ENCODE results near the gene DAPK1.

DNA sequence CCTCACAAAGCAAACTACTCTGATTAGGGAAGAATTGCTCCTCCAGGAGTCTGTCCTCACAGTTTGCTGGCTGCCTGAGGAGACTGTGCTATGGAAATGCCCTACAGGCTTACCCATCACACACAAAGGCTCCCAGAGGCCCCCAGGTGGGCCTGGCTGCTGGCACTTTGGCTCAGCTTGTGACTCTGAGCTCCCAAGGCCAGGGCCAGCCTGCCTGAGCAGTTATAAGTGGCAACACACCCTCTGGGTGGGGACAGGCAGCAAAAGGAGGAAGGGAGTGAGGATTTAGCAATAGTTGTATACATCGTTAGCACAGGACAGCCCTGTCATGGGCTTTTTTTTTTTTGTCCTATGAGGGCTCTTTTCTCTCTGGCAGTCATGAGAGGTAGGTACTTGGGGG is 103.5 kb downstream of the DAPK1 start:
- TF ChIP-seq TCF4 (CRISPR knock-in tag; IDR thresholded peaks at IDR 0.05; ENCODE audit: borderline replicate concordance) = no peak
- TF ChIP-seq PPARA (CRISPR knock-in tag; IDR thresholded peaks at IDR 0.05; ENCODE audit: borderline replicate concordance) = no peak
- no peak for TF ChIP-seq ZFP30 (CRISPR knock-in tag; IDR thresholded peaks at IDR 0.05)
- TF ChIP-seq, protein P1, sequence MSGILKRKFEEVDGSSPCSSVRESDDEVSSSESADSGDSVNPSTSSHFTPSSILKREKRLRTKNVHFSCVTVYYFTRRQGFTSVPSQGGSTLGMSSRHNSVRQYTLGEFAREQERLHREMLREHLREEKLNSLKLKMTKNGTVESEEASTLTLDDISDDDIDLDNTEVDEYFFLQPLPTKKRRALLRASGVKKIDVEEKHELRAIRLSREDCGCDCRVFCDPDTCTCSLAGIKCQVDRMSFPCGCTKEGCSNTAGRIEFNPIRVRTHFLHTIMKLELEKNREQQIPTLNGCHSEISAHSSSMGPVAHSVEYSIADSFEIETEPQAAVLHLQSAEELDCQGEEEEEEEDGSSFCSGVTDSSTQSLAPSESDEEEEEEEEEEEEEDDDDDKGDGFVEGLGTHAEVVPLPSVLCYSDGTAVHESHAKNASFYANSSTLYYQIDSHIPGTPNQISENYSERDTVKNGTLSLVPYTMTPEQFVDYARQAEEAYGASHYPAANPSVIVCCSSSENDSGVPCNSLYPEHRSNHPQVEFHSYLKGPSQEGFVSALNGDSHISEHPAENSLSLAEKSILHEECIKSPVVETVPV (CRISPR knock-in tag; IDR thresholded peaks at IDR 0.05) = no peak
- TF ChIP-seq, protein P2, sequence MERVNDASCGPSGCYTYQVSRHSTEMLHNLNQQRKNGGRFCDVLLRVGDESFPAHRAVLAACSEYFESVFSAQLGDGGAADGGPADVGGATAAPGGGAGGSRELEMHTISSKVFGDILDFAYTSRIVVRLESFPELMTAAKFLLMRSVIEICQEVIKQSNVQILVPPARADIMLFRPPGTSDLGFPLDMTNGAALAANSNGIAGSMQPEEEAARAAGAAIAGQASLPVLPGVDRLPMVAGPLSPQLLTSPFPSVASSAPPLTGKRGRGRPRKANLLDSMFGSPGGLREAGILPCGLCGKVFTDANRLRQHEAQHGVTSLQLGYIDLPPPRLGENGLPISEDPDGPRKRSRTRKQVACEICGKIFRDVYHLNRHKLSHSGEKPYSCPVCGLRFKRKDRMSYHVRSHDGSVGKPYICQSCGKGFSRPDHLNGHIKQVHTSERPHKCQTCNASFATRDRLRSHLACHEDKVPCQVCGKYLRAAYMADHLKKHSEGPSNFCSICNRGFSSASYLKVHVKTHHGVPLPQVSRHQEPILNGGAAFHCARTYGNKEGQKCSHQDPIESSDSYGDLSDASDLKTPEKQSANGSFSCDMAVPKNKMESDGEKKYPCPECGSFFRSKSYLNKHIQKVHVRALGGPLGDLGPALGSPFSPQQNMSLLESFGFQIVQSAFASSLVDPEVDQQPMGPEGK (CRISPR knock-in tag; IDR thresholded peaks at IDR 0.05; ENCODE audit: borderline replicate concordance) = no peak
- TF ChIP-seq ESRRG (CRISPR knock-in tag; IDR thresholded peaks at IDR 0.05) = no peak
- TF ChIP-seq, protein P3, sequence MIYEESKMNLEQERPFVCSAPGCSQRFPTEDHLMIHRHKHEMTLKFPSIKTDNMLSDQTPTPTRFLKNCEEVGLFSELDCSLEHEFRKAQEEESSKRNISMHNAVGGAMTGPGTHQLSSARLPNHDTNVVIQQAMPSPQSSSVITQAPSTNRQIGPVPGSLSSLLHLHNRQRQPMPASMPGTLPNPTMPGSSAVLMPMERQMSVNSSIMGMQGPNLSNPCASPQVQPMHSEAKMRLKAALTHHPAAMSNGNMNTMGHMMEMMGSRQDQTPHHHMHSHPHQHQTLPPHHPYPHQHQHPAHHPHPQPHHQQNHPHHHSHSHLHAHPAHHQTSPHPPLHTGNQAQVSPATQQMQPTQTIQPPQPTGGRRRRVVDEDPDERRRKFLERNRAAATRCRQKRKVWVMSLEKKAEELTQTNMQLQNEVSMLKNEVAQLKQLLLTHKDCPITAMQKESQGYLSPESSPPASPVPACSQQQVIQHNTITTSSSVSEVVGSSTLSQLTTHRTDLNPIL (CRISPR knock-in tag; IDR thresholded peaks at IDR 0.05; ENCODE audit: low read depth) = no peak
- TF ChIP-seq ZNF565 (CRISPR knock-in tag; conservative IDR thresholded peaks at IDR 0.05; ENCODE audit: low read depth) = no peak
- no peak for TF ChIP-seq CSDC2 (CRISPR knock-in tag; IDR thresholded peaks at IDR 0.05)

All from SK-N-SH treated with all-trans-retinoic acid at 6 μM for 48 hours (cell line).